ENCODE results near the gene CEACAM20. TPM values are rescaled to one million over a fixed set of nuclear protein-coding genes. Genes with fewer than 3 reads are reported as not detected.
"Not testable (repeated sequence)": the region's sequence is repeated elsewhere in the genome, so short reads cannot be mapped to it uniquely, and the experiment has no call there.

Gene CEACAM20
- not detected for total RNA-seq

GRCh38 chr19:44529536-44529935, at the start of gene CEACAM20:
Gene CEACAM20 (minus strand): TSS chr19:44529675. CDS start chr19:44529509, 166 bp downstream.
- Mint-ChIP-seq H3K36me3 (peaks cover 0 to 4% of the 10 kb centered on the region in 2 donors), H3K9me3 (peaks cover 5 to 11% of the 10 kb centered on the region in 2 donors), H3K27ac (no peak within 1 kb of the TSS)
- DNase-seq (ENCODE audit: low spot score in 2 of 2) (no peak), ATAC-seq (no peak)

GRCh38 chr19:44577566-44577874, 48.0 kb upstream of the CEACAM20 start:
- H3K9me3 Mint-ChIP-seq: no peaks in the 10 kb centered on the region
- ATAC-seq (no peak), DNase-seq (ENCODE audit: low spot score in 2 of 2) (no peak)
- no peaks in the 10 kb centered on the region for H3K36me3 Mint-ChIP-seq
- H3K27ac Mint-ChIP-seq: no peak overlapping the region

- Mint-ChIP-seq H3K36me3 (no peaks in the 10 kb centered on the region), H3K27ac (no peak overlapping the region), H3K9me3 (no peaks in the 10 kb centered on the region)
- ATAC-seq: peak; percentile 74 to 75
- peak in 1 of 2 donors; percentile 36 for DNase-seq (ENCODE audit: low spot score in 2 of 2)
Observed at GRCh38 chr19:44576843-44577565, 47.5 kb upstream of the CEACAM20 start.

GRCh38 chr19:44575116-44575700, 45.7 kb upstream of the CEACAM20 start:
- ATAC-seq: no peak

GRCh38 chr19:44574186-44574950, 44.9 kb upstream of the CEACAM20 start:
- H3K27ac Mint-ChIP-seq: peak overlapping the region in 1 of 2 donors; percentile 58
- H3K36me3 Mint-ChIP-seq: no peaks in the 10 kb centered on the region
- ATAC-seq (no peak), DNase-seq (ENCODE audit: low spot score in 2 of 2) (no peak)
- no peaks in the 10 kb centered on the region for H3K9me3 Mint-ChIP-seq

More at GRCh38 chr19:44575116-44575700, 45.7 kb upstream of the CEACAM20 start:
- H3K9me3 Mint-ChIP-seq: no peaks in the 10 kb centered on the region
- H3K36me3 Mint-ChIP-seq: no peaks in the 10 kb centered on the region
- DNase-seq (ENCODE audit: low spot score in 2 of 2): peak in 1 of 2 donors; percentile 21
- H3K27ac Mint-ChIP-seq: no peak overlapping the region

GRCh38 chr19:44573627-44574026, 44.2 kb upstream of the CEACAM20 start:
- DNase-seq (ENCODE audit: low spot score in 2 of 2) (no peak), ATAC-seq (no peak)
- H3K9me3 Mint-ChIP-seq: no peaks in the 10 kb centered on the region
- no peaks in the 10 kb centered on the region for H3K36me3 Mint-ChIP-seq
- H3K27ac Mint-ChIP-seq: no peak overlapping the region

- DNase-seq (ENCODE audit: low spot score in 2 of 2): no peak
- no peak for ATAC-seq
- no peak overlapping the region for H3K27ac Mint-ChIP-seq
Observed at GRCh38 chr19:44573183-44573582, 43.7 kb upstream of the CEACAM20 start.

GRCh38 chr19:44572581-44572900, 43.1 kb upstream of the CEACAM20 start:
- Mint-ChIP-seq H3K9me3 (no peaks in the 10 kb centered on the region), H3K36me3 (no peaks in the 10 kb centered on the region), H3K27ac (no peak overlapping the region)
- no peak for DNase-seq (ENCODE audit: low spot score in 2 of 2)
- ATAC-seq: no peak

More at GRCh38 chr19:44573183-44573582, 43.7 kb upstream of the CEACAM20 start:
- no peaks in the 10 kb centered on the region for H3K9me3 Mint-ChIP-seq
- no peaks in the 10 kb centered on the region for H3K36me3 Mint-ChIP-seq

GRCh38 chr19:44571830-44572580, 42.5 kb upstream of the CEACAM20 start:
- ATAC-seq: no peak
- no peaks in the 10 kb centered on the region for H3K36me3 Mint-ChIP-seq
- no peak for DNase-seq (ENCODE audit: low spot score in 2 of 2)
- no peak overlapping the region for H3K27ac Mint-ChIP-seq
- H3K9me3 Mint-ChIP-seq: no peaks in the 10 kb centered on the region

- ATAC-seq (peak; percentile 81 to 83), DNase-seq (ENCODE audit: low spot score in 2 of 2) (peak in 1 of 2 donors; percentile 78)
- H3K9me3 Mint-ChIP-seq: no peaks in the 10 kb centered on the region
- no peaks in the 10 kb centered on the region for H3K36me3 Mint-ChIP-seq
- no peak overlapping the region for H3K27ac Mint-ChIP-seq
Observed at GRCh38 chr19:44570984-44571684, 41.7 kb upstream of the CEACAM20 start.

- no peak for ATAC-seq
- Mint-ChIP-seq H3K27ac (no peak overlapping the region), H3K36me3 (no peaks in the 10 kb centered on the region), H3K9me3 (no peaks in the 10 kb centered on the region)
- no peak for DNase-seq (ENCODE audit: low spot score in 2 of 2)
Observed at GRCh38 chr19:44570603-44570983, 41.1 kb upstream of the CEACAM20 start.

GRCh38 chr19:44567745-44568144, 38.3 kb upstream of the CEACAM20 start:
- H3K9me3 Mint-ChIP-seq: no peaks in the 10 kb centered on the region
- DNase-seq (ENCODE audit: low spot score in 2 of 2): no peak
- H3K36me3 Mint-ChIP-seq: no peaks in the 10 kb centered on the region
- no peak overlapping the region for H3K27ac Mint-ChIP-seq
- no peak for ATAC-seq

GRCh38 chr19:44566984-44567383, 37.5 kb upstream of the CEACAM20 start:
- Mint-ChIP-seq H3K36me3 (no peaks in the 10 kb centered on the region), H3K9me3 (no peaks in the 10 kb centered on the region), H3K27ac (no peak overlapping the region)
- ATAC-seq (no peak), DNase-seq (ENCODE audit: low spot score in 2 of 2) (no peak)

GRCh38 chr19:44563086-44563655, 33.7 kb upstream of the CEACAM20 start:
- H3K9me3 Mint-ChIP-seq; ATAC-seq; DNase-seq (ENCODE audit: low spot score in 2 of 2); H3K36me3 Mint-ChIP-seq; H3K27ac Mint-ChIP-seq: not testable (repeated sequence)

- ATAC-seq: no peak
- H3K9me3 Mint-ChIP-seq: peaks cover 11% of the 10 kb centered on the region in 2 donors
- H3K27ac Mint-ChIP-seq: no peak overlapping the region
- no peak for DNase-seq (ENCODE audit: low spot score in 2 of 2)
- H3K36me3 Mint-ChIP-seq: peaks cover 5 to 7% of the 10 kb centered on the region in 2 donors
Observed at GRCh38 chr19:44557933-44558332, 28.5 kb upstream of the CEACAM20 start.

GRCh38 chr19:44554641-44555246, 25.3 kb upstream of the CEACAM20 start:
- peaks cover 11% of the 10 kb centered on the region in 2 donors for H3K9me3 Mint-ChIP-seq
- ATAC-seq (no peak), DNase-seq (ENCODE audit: low spot score in 2 of 2) (no peak)
- H3K36me3 Mint-ChIP-seq: peaks cover 5 to 7% of the 10 kb centered on the region in 2 donors
- H3K27ac Mint-ChIP-seq: no peak overlapping the region

All from activated naive CD4-positive, alpha-beta T cell treated with anti-CD3 and anti-CD28 coated beads, Interleukin-2, amount 50 U/mL, for 72 hours (primary cell).